H1 (cell line): ENCODE data around the gene RGL1. TPM values are rescaled to one million over a fixed set of nuclear protein-coding genes. Genes with fewer than 3 reads are reported as not detected.

Experiments
- CTCF ChIA-PET: fragments of 300-600 bp; sonication (Branson Sonifier 250); formaldehyde crosslinking; loops from one replicate; lab custom pipeline; 2021; ENCODE audit not compliant: partially characterized antibody; lab: Charles Lee
- POLR2A ChIA-PET: fragments of 300-600 bp; sonication (Branson Sonifier 250); formaldehyde crosslinking; loops from one replicate; lab custom pipeline; 2021; ENCODE audit warnings: inconsistent platforms; ENCODE audit not compliant: partially characterized antibody; lab: Charles Lee
- DNase-seq, 2 experiments: peaks; one replicate each; pipeline versions ENCODE4 v3.0.0 to v3.0.0-alpha.2; 2010 to 2022; ENCODE audit warnings: low spot score in 2 of 2, low read depth in 1 of 2, mixed read lengths in 1 of 2
- FAIRE-seq: peaks from 2 replicates; lab custom pipeline; 2011; peaks lifted over from hg19 to GRCh38; lab: Jason Lieb, UNC
- H2AFZ ChIP-seq: 2 replicates; pipeline ENCODE4 v1.8.1; 2012; ENCODE audit warnings: low read length, inconsistent platforms
- H2AK5ac ChIP-seq: 2 replicates; pipeline ENCODE4 v1.6.1; 2013; ENCODE audit warnings: low read depth, low read length
- H2BK120ac ChIP-seq: replicated peaks from 2 replicates; pipeline ENCODE3; 2013; ENCODE audit warnings: low read depth, low read length, inconsistent platforms
- H2BK12ac ChIP-seq: 2 replicates; pipeline ENCODE4 v1.6.1; 2013; ENCODE audit warnings: low read depth, low read length
- H2BK15ac ChIP-seq: 2 replicates; pipeline ENCODE4 v1.6.1; 2013; ENCODE audit warnings: low read length
- H2BK20ac ChIP-seq: 2 replicates; pipeline ENCODE4 v1.6.1; 2013; ENCODE audit warnings: low read length
- H2BK5ac ChIP-seq: 2 replicates; pipeline ENCODE4 v1.6.1; 2013; ENCODE audit warnings: low read depth, low read length
- H3K14ac ChIP-seq: 2 replicates; pipeline ENCODE4 v1.6.1; 2013; ENCODE audit warnings: inconsistent platforms; ENCODE audit not compliant: insufficient read length
- H3K18ac ChIP-seq: 2 replicates; pipeline ENCODE4 v1.6.1; 2013; ENCODE audit warnings: low read length; ENCODE audit errors: extremely low read depth
- H3K23ac ChIP-seq: 2 replicates; pipeline ENCODE4 v1.6.1; 2013; ENCODE audit warnings: inconsistent platforms; ENCODE audit not compliant: insufficient read length
- H3K23me2 ChIP-seq: 2 replicates; pipeline ENCODE4 v1.6.1; 2013; ENCODE audit warnings: low read depth, low read length
- H3K27ac ChIP-seq: 2 replicates; pipeline ENCODE4 v1.6.1; 2011; ENCODE audit warnings: low read depth, low read length, inconsistent platforms
- H3K27me3 ChIP-seq, 4 experiments: replicated peaks in 1 of 4; 1 replicate in 1 of 4; 2 replicates in 3 of 4; pipeline versions ENCODE4 v1.6.1 to v1.8.1; 2011 to 2013; ENCODE audit warnings: low read length in 3 of 4, mild to moderate bottlenecking in 3 of 4, inconsistent platforms in 2 of 4, mixed read lengths in 2 of 4, moderate library complexity in 1 of 4; ENCODE audit not compliant: control insufficient read depth in 3 of 4, insufficient read depth in 3 of 4; ENCODE audit errors: extremely low read depth in 1 of 4
- H3K36me3 ChIP-seq, 4 experiments: 2 replicates each; pipeline versions ENCODE4 v1.6.1 to v1.8.1; 2011 to 2013; ENCODE audit warnings: mild to moderate bottlenecking in 4 of 4, low read length in 3 of 4, moderate library complexity in 2 of 4, control low read depth in 1 of 4, inconsistent platforms in 1 of 4; ENCODE audit not compliant: insufficient read depth in 4 of 4, control insufficient read depth in 2 of 4
- H3K4ac ChIP-seq: replicated peaks from 2 replicates; pipeline ENCODE3; 2013; ENCODE audit warnings: low read length, low read depth, mixed read lengths, inconsistent platforms; ENCODE audit not compliant: insufficient read length
- H3K4me1 ChIP-seq, 4 experiments: replicated peaks in 1 of 4; 1 replicate in 1 of 4; 2 replicates in 3 of 4; pipeline versions ENCODE4 v1.6.1 to v1.8.1; 2011 to 2013; ENCODE audit warnings: low read length in 3 of 4, inconsistent platforms in 2 of 4, mixed read lengths in 1 of 4; ENCODE audit not compliant: insufficient read depth in 4 of 4, control insufficient read depth in 3 of 4
- H3K4me2 ChIP-seq, 2 experiments: 2 replicates each; pipeline versions ENCODE4 v1.6.1 to v1.8.1; 2011 to 2013; ENCODE audit warnings: low read depth in 2 of 2, low read length in 2 of 2, control low read depth in 1 of 2, inconsistent platforms in 1 of 2, mild to moderate bottlenecking in 1 of 2; ENCODE audit not compliant: insufficient read depth in 1 of 2
- H3K4me3 ChIP-seq, 4 experiments: fragments of 200-600, 300-600 bp in 1 of 4; sonication (generic), shearing (Covaris generic), sonication (Bioruptor Twin) in 1 of 4; 2 replicates each; pipeline versions ENCODE4 v1.5.1 to v1.8.1; 2011 to 2016; ENCODE audit warnings: low read length in 4 of 4, low read depth in 3 of 4, control low read depth in 2 of 4, inconsistent platforms in 2 of 4, mild to moderate bottlenecking in 2 of 4, mixed read lengths in 1 of 4, moderate library complexity in 1 of 4; ENCODE audit not compliant: insufficient read depth in 2 of 4; ENCODE audit errors: extremely low read depth in 1 of 4
- H3K56ac ChIP-seq: replicated peaks from 2 replicates; pipeline ENCODE3; 2013; ENCODE audit warnings: low read depth, mild to moderate bottlenecking, mixed read lengths, low read length, inconsistent platforms; ENCODE audit not compliant: insufficient read length
- H3K79me1 ChIP-seq: 2 replicates; pipeline ENCODE4 v1.6.1; 2013; ENCODE audit warnings: low read depth, low read length, control low read depth
- H3K79me2 ChIP-seq, 2 experiments: 2 replicates each; pipeline versions ENCODE4 v1.6.1 to v1.8.1; 2012 to 2013; ENCODE audit warnings: low read length in 2 of 2, mild to moderate bottlenecking in 2 of 2, inconsistent platforms in 1 of 2; ENCODE audit not compliant: insufficient read depth in 2 of 2, control insufficient read depth in 1 of 2
- H3K9ac ChIP-seq, 4 experiments: replicated peaks in 1 of 4; 1 replicate in 1 of 4; 2 replicates in 3 of 4; pipeline versions ENCODE4 v1.6.1 to v1.8.1; 2011 to 2013; ENCODE audit warnings: low read depth in 3 of 4, low read length in 3 of 4, control low read depth in 2 of 4, mild to moderate bottlenecking in 2 of 4, moderate library complexity in 2 of 4, inconsistent platforms in 1 of 4; ENCODE audit errors: extremely low read depth in 1 of 4
- H3K9me3 ChIP-seq, 2 experiments: 2 replicates each; pipeline versions ENCODE4 v1.6.1 to v1.8.1; 2012 to 2013; ENCODE audit warnings: mild to moderate bottlenecking in 2 of 2, moderate library complexity in 2 of 2, control low read depth in 1 of 2, inconsistent platforms in 1 of 2, low read depth in 1 of 2, low read length in 1 of 2, mixed read lengths in 1 of 2; ENCODE audit not compliant: insufficient read depth in 2 of 2
- H4K20me1 ChIP-seq, 2 experiments: replicated peaks in 1 of 2; 2 replicates each; pipeline versions ENCODE3 to v1.8.1; 2011 to 2013; ENCODE audit warnings: inconsistent platforms in 2 of 2, low read length in 2 of 2, mild to moderate bottlenecking in 1 of 2; ENCODE audit not compliant: insufficient read depth in 2 of 2, control insufficient read depth in 1 of 2
- H4K5ac ChIP-seq: 2 replicates; pipeline ENCODE4 v1.6.1; 2013; ENCODE audit warnings: low read length, low read depth, mixed read lengths, inconsistent platforms; ENCODE audit not compliant: insufficient read length
- H4K8ac ChIP-seq: 2 replicates; pipeline ENCODE4 v1.8.0; 2013; ENCODE audit warnings: mild to moderate bottlenecking, moderate library complexity, low read length, inconsistent platforms; ENCODE audit not compliant: insufficient read depth; ENCODE audit errors: extremely low read depth
- H4K91ac ChIP-seq: replicated peaks from 2 replicates; pipeline ENCODE3; 2013; ENCODE audit warnings: low read length, mixed read lengths, inconsistent platforms; ENCODE audit not compliant: insufficient read length
- BACH1 ChIP-seq: IDR thresholded peaks from 2 replicates; pipeline ENCODE4 v1.6.1; 2012; ENCODE audit warnings: low read length, improper control_type of control experiment
- BCL11A ChIP-seq, 2 experiments: IDR thresholded peaks; one replicate each; pipeline ENCODE4 v1.6.1; 2011; ENCODE audit warnings: low read depth in 2 of 2, low read length in 2 of 2, mild to moderate bottlenecking in 2 of 2
- BRCA1 ChIP-seq: IDR thresholded peaks from 2 replicates; pipeline ENCODE4 v1.6.1; 2012; ENCODE audit warnings: low read depth, low read length, improper control_type of control experiment
- CTBP2 ChIP-seq: IDR thresholded peaks from 2 replicates; pipeline ENCODE4 v1.7.0; 2011; ENCODE audit warnings: borderline replicate concordance, mild to moderate bottlenecking, moderate library complexity, mixed read lengths, low read length; ENCODE audit not compliant: insufficient read depth, insufficient read length
- EGR1 ChIP-seq: IDR thresholded peaks from 2 replicates; pipeline ENCODE4 v1.6.1; 2011; ENCODE audit warnings: low read depth, low read length, borderline replicate concordance
- JUND ChIP-seq: IDR thresholded peaks from 2 replicates; pipeline ENCODE4 v1.6.1; 2011; ENCODE audit warnings: mild to moderate bottlenecking, improper control_type of control experiment, low read length
- KDM4A ChIP-seq: IDR thresholded peaks from one replicate; pipeline ENCODE4 v1.7.1; 2012; ENCODE audit warnings: low read depth, mild to moderate bottlenecking, moderate library complexity, low read length, inconsistent platforms; ENCODE audit not compliant: severe bottlenecking
- MAFK ChIP-seq: IDR thresholded peaks from 2 replicates; pipeline ENCODE4 v1.6.1; 2012; ENCODE audit warnings: low read depth, mild to moderate bottlenecking, improper control_type of control experiment, low read length
- POLR2A ChIP-seq, 2 experiments: IDR thresholded peaks; 1 replicate in 1 of 2; 2 replicates in 1 of 2; pipeline ENCODE4 v1.6.1; 2011; ENCODE audit warnings: low read depth in 2 of 2, low read length in 2 of 2, mild to moderate bottlenecking in 2 of 2; ENCODE audit errors: control extremely low read depth in 1 of 2
- POLR2AphosphoS5 ChIP-seq: IDR thresholded peaks from 2 replicates; pipeline ENCODE4 v1.6.1; 2011; ENCODE audit warnings: low read depth, low read length
- POU5F1 ChIP-seq: IDR thresholded peaks from 2 replicates; pipeline ENCODE4 v1.6.1; 2011; ENCODE audit warnings: low read depth, mild to moderate bottlenecking, low read length, moderate library complexity
- RAD21 ChIP-seq, 2 experiments: IDR thresholded peaks in 1 of 2; conservative IDR thresholded peaks in 1 of 2; 2 replicates each; pipeline ENCODE4 v1.6.1; 2011; ENCODE audit warnings: low read depth in 2 of 2, low read length in 2 of 2, improper control_type of control experiment in 1 of 2, inconsistent platforms in 1 of 2, mild to moderate bottlenecking in 1 of 2, moderate library complexity in 1 of 2
- SIX5 ChIP-seq: IDR thresholded peaks from 2 replicates; pipeline ENCODE4 v1.6.1; 2011; ENCODE audit warnings: mild to moderate bottlenecking, low read depth, low read length
- SRF ChIP-seq: IDR thresholded peaks from 2 replicates; pipeline ENCODE4 v1.6.1; 2011; ENCODE audit warnings: mild to moderate bottlenecking, low read depth, low read length, moderate library complexity
- SUZ12 ChIP-seq: fragments of 200-600 bp; sonication (generic); IDR thresholded peaks from 2 replicates; pipeline ENCODE4 v1.6.1; 2012; ENCODE audit warnings: mild to moderate bottlenecking, inconsistent platforms, low read length, moderate library complexity, mixed read lengths
- ZNF274 ChIP-seq: IDR thresholded peaks from 2 replicates; pipeline ENCODE4 v1.7.0; 2012; ENCODE audit warnings: low read length, borderline replicate concordance; ENCODE audit errors: extremely low read depth
- WGBS, 2 experiments: shearing (Covaris generic) in 1 of 2; methylation state at CpG; one replicate each; pipeline versions ENCODE4 v1.1.6 to v1.1.7; 2013 to 2015; ENCODE audit warnings: low lambda C conversion rate in 2 of 2, mixed read lengths in 2 of 2, inconsistent platforms in 1 of 2, low coverage in 1 of 2, missing lambda C conversion rate in 1 of 2; ENCODE audit not compliant: insufficient replicate concordance in 2 of 2, insufficient coverage in 1 of 2, insufficient read length in 1 of 2; ENCODE audit errors: extremely low coverage in 1 of 2, missing lambda C conversion rate in 1 of 2; 5-methylcytosine and 5-hydroxymethylcytosine counted together
- polyA plus RNA-seq, 7 experiments: library from polyadenylated mRNA; depleted of rRNA in 3 of 7; stranded (reverse) in 5 of 7; unstranded in 2 of 7; fragments of >200 nt in 5 of 7; fragments of 200-250 nt in 2 of 7; gene quantifications; 1 replicate in 5 of 7; 2 replicates in 1 of 7; 4 replicates in 1 of 7; pipeline versions ENCODE4 v1.2.1 to v1.2.3, GENCODE V29; 2011 to 2013; ENCODE audit warnings: missing spikeins in 2 of 7, mixed read lengths in 2 of 7
- total RNA-seq: library from RNA; stranded (reverse); fragmentation: NEBNext Ultra II Directional; extraction: Animal tissue kit (Norgen Biotek cat#: 25700); gene quantifications from 2 replicates; pipeline ENCODE4 v1.2.1, GENCODE V29; 2021

Gene RGL1
- total and polyA plus RNA-seq, 2 of the 8 experiments (the other 6 are each of a cell fraction or from before 2014, with no cell fraction given), result 0.98 to 2.4 TPM

GRCh38 chr1:183841550-183841949 lies 36.6 kb downstream of the RGL1 start:
- Histone ChIP-seq H4K5ac (no peak overlapping the region), H2AK5ac (no peak overlapping the region), H2BK120ac (no peak overlapping the region), H4K8ac (no peak overlapping the region), H2BK5ac (no peak overlapping the region), H3K9me3 (no peaks in the 10 kb centered on the region), H3K79me2 (no peaks in the 10 kb centered on the region), H3K27ac (no peak overlapping the region), H3K9ac (no peak overlapping the region), H3K27me3 (no peaks in the 10 kb centered on the region), H3K4me2 (no peak overlapping the region), H3K14ac (no peak overlapping the region), H2BK20ac (no peak overlapping the region), H3K79me1 (no peaks in the 10 kb centered on the region), H3K56ac (no peak overlapping the region), H4K91ac (no peak overlapping the region), H3K4ac (no peak overlapping the region), H2BK15ac (no peak overlapping the region), H3K18ac (no peak overlapping the region), H3K23ac (no peak overlapping the region), H2BK12ac (no peak overlapping the region), H3K36me3 (no peaks in the 10 kb centered on the region), H3K4me3 (no peak overlapping the region), H2AFZ (no peak overlapping the region), H3K23me2 (no peaks in the 10 kb centered on the region), H3K4me1 (no peaks in the 10 kb centered on the region), H4K20me1 (no peaks in the 10 kb centered on the region)
- POLR2A ChIA-PET, result no interaction called here
- no peak for DNase-seq
- WGBS, 2 experiments, result 30% methylated on average over 1 of the region's 1 CpG; no CpG with 5 or more reads in 1 of the 2 experiments
- CTCF ChIA-PET, result interaction anchor here (2.0 kb wide), 1 partner anchor 43 kb away, joined by 4 read pairs; no protein-coding TSS in a partner anchor
- FAIRE-seq, result no peak
- no peak for TF ChIP-seq POLR2AphosphoS5
- no peak for TF ChIP-seq ZNF274
- no peak for TF ChIP-seq BRCA1
- no peak for TF ChIP-seq SIX5
- no peak for TF ChIP-seq SRF
- TF ChIP-seq POU5F1, result no peak
- TF ChIP-seq POLR2A (IDR thresholded peaks at IDR 0.05; ENCODE audit: control extremely low read depth in 1 of 2, low read depth in 2 of 2, low read length in 2 of 2), result no peak
- TF ChIP-seq BCL11A (IDR thresholded peaks at IDR 0.05; ENCODE audit: low read depth in 2 of 2, low read length in 2 of 2), result no peak
- no peak for TF ChIP-seq JUND
- TF ChIP-seq CTBP2, result no peak
- TF ChIP-seq SUZ12, result no peak
- no peak for TF ChIP-seq KDM4A
- no peak for TF ChIP-seq RAD21 (IDR thresholded peaks at IDR 0.05 in 1 of 2, conservative IDR thresholded peaks at IDR 0.05 in 1 of 2; ENCODE audit: low read depth in 2 of 2, low read length in 2 of 2)
- no peak for TF ChIP-seq MAFK
- no peak for TF ChIP-seq BACH1
- TF ChIP-seq EGR1, result no peak
